ENCODE results near the gene THAP4. TPM values are rescaled to one million over a fixed set of nuclear protein-coding genes. Genes with fewer than 3 reads are reported as not detected.

Gene THAP4
- total and polyA plus RNA-seq, 2 of the 13 experiments (the other 11 are each of a cell fraction or from before 2014, with no cell fraction given), result 59.7 to 75.7 TPM

DNA sequence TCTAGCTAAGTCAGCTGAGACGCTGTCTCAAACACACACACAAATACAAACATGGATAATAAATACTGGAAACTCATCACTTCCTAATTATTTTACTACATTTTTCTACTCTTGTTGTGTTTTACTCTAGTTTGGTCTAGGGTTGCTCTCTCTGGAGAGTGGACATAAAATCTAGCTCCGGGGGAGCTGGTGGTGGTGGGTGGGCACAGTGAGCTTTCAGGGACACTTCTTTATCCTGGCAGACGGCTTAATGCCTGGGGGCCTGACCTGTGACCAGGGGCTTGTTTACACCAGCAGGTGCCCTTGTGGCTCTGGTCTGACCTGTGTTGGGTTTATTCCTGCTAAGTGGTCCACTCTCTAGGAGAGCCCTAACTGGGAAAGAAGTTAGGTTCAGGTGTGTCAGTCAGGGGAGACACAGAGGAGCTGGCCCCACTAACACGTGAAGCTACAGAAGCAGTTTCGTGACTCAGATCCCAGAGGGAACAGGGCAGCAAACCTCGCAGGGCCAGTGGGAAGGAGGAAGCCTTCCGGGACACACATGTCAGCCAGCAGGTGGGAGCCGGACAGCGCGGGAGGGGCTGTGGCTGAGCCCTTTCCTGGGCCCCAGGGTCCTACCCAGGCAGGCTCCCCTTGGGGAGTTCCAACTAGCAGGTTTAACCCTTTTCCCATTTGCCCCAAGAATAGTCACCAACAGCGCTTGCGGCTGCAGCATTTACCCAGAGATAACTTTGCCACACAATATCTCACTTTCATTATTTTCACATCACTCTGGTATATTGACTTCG is 100.9 kb downstream of the THAP4 start (continued):
- TF ChIP-seq, protein P1, sequence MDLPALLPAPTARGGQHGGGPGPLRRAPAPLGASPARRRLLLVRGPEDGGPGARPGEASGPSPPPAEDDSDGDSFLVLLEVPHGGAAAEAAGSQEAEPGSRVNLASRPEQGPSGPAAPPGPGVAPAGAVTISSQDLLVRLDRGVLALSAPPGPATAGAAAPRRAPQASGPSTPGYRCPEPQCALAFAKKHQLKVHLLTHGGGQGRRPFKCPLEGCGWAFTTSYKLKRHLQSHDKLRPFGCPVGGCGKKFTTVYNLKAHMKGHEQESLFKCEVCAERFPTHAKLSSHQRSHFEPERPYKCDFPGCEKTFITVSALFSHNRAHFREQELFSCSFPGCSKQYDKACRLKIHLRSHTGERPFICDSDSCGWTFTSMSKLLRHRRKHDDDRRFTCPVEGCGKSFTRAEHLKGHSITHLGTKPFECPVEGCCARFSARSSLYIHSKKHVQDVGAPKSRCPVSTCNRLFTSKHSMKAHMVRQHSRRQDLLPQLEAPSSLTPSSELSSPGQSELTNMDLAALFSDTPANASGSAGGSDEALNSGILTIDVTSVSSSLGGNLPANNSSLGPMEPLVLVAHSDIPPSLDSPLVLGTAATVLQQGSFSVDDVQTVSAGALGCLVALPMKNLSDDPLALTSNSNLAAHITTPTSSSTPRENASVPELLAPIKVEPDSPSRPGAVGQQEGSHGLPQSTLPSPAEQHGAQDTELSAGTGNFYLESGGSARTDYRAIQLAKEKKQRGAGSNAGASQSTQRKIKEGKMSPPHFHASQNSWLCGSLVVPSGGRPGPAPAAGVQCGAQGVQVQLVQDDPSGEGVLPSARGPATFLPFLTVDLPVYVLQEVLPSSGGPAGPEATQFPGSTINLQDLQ (CRISPR knock-in tag; IDR thresholded peaks at IDR 0.05), result no peak
- TF ChIP-seq HNRNPH1 (optimal IDR thresholded peaks at IDR 0.05; ENCODE audit: low read depth, low read length), result no peak
- TF ChIP-seq FOXA3 (CRISPR knock-in tag; IDR thresholded peaks at IDR 0.05), result 0 out of 2 replicates have a peak, but pooled peaks have one; percentile 8
- no peak for TF ChIP-seq FOXA1 (IDR thresholded peaks at IDR 0.05)
- peak; percentile 15; the same call in 1 of the 2 replicates for TF ChIP-seq FOXA1 (CRISPR knock-in tag; IDR thresholded peaks at IDR 0.05)
- TF ChIP-seq ZNF543 (CRISPR knock-in tag; IDR thresholded peaks at IDR 0.05), result no peak
- TF ChIP-seq, protein P2, sequence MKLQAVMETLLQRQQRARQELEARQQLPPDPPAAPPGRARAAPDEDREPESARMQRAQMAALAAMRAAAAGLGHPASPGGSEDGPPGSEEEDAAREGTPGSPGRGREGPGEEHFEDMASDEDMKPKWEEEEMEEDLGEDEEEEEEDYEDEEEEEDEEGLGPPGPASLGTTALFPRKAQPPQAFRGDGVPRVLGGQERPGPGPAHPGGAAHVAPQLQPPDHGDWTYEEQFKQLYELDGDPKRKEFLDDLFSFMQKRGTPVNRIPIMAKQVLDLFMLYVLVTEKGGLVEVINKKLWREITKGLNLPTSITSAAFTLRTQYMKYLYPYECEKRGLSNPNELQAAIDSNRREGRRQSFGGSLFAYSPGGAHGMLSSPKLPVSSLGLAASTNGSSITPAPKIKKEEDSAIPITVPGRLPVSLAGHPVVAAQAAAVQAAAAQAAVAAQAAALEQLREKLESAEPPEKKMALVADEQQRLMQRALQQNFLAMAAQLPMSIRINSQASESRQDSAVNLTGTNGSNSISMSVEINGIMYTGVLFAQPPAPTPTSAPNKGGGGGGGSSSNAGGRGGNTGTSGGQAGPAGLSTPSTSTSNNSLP (IDR thresholded peaks at IDR 0.05; ENCODE audit: low read depth, low read length), result no peak
- TF ChIP-seq NKX3-1 (CRISPR knock-in tag; IDR thresholded peaks at IDR 0.05), result no peak
- TF ChIP-seq, protein P3, sequence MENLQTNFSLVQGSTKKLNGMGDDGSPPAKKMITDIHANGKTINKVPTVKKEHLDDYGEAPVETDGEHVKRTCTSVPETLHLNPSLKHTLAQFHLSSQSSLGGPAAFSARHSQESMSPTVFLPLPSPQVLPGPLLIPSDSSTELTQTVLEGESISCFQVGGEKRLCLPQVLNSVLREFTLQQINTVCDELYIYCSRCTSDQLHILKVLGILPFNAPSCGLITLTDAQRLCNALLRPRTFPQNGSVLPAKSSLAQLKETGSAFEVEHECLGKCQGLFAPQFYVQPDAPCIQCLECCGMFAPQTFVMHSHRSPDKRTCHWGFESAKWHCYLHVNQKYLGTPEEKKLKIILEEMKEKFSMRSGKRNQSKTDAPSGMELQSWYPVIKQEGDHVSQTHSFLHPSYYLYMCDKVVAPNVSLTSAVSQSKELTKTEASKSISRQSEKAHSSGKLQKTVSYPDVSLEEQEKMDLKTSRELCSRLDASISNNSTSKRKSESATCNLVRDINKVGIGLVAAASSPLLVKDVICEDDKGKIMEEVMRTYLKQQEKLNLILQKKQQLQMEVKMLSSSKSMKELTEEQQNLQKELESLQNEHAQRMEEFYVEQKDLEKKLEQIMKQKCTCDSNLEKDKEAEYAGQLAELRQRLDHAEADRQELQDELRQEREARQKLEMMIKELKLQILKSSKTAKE (CRISPR knock-in tag; IDR thresholded peaks at IDR 0.05; ENCODE audit: borderline replicate concordance), result 0 out of 2 replicates have a peak, but pooled peaks have one; percentile 21
- TF ChIP-seq HNRNPLL (IDR thresholded peaks at IDR 0.05; ENCODE audit: low read depth, low read length, poor library complexity, severe bottlenecking), result no peak
- TF ChIP-seq ZNF619 (CRISPR knock-in tag; IDR thresholded peaks at IDR 0.05), result no peak
- no peak for TF ChIP-seq KMT2A (CRISPR knock-in tag; IDR thresholded peaks at IDR 0.05)
- no peak for TF ChIP-seq CBX5 (CRISPR knock-in tag; IDR thresholded peaks at IDR 0.05; ENCODE audit: borderline replicate concordance)
- TF ChIP-seq, protein P4, sequence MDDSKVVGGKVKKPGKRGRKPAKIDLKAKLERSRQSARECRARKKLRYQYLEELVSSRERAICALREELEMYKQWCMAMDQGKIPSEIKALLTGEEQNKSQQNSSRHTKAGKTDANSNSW (CRISPR knock-in tag; IDR thresholded peaks at IDR 0.05; ENCODE audit: borderline replicate concordance), result no peak
- TF ChIP-seq ZNF660 (CRISPR knock-in tag; IDR thresholded peaks at IDR 0.05; ENCODE audit: borderline replicate concordance, low read depth), result no peak
- TF ChIP-seq, protein P5, sequence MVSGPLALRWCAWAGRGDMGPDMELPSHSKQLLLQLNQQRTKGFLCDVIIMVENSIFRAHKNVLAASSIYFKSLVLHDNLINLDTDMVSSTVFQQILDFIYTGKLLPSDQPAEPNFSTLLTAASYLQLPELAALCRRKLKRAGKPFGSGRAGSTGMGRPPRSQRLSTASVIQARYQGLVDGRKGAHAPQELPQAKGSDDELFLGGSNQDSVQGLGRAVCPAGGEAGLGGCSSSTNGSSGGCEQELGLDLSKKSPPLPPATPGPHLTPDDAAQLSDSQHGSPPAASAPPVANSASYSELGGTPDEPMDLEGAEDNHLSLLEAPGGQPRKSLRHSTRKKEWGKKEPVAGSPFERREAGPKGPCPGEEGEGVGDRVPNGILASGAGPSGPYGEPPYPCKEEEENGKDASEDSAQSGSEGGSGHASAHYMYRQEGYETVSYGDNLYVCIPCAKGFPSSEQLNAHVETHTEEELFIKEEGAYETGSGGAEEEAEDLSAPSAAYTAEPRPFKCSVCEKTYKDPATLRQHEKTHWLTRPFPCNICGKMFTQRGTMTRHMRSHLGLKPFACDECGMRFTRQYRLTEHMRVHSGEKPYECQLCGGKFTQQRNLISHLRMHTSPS (CRISPR knock-in tag; IDR thresholded peaks at IDR 0.05; ENCODE audit: low read depth), result no peak
- TF ChIP-seq PHB2 (IDR thresholded peaks at IDR 0.05; ENCODE audit: partially characterized antibody), result no peak
- no peak for TF ChIP-seq ONECUT2 (CRISPR knock-in tag; IDR thresholded peaks at IDR 0.05)
- no peak for TF ChIP-seq MXI1 (IDR thresholded peaks at IDR 0.05; ENCODE audit: borderline replicate concordance, low read depth, low read length)
- no peak for TF ChIP-seq MED8 (CRISPR knock-in tag; IDR thresholded peaks at IDR 0.05; ENCODE audit: insufficient replicate concordance)
- no peak for TF ChIP-seq ZNF550 (CRISPR knock-in tag; IDR thresholded peaks at IDR 0.05; ENCODE audit: borderline replicate concordance)
- TF ChIP-seq RCOR2 (CRISPR knock-in tag; IDR thresholded peaks at IDR 0.05), result no peak
